GM18526 (cell line): ENCODE measurements around the gene GABPB1.

Experiments
- POLR2A ChIP-seq: IDR thresholded peaks from 3 replicates; pipeline ENCODE4 v1.6.1; 2011; ENCODE audit not compliant: insufficient read length; ENCODE audit errors: extremely low read depth

The GABPB1 gene

GRCh38 chr15:50260969-50261496 is 94.0 kb downstream of the GABPB1 start:
- TF ChIP-seq POLR2A: no peak

- no peak for TF ChIP-seq POLR2A
Measured at GRCh38 chr15:50259276-50259675, 95.7 kb downstream of the GABPB1 start.

DNA sequence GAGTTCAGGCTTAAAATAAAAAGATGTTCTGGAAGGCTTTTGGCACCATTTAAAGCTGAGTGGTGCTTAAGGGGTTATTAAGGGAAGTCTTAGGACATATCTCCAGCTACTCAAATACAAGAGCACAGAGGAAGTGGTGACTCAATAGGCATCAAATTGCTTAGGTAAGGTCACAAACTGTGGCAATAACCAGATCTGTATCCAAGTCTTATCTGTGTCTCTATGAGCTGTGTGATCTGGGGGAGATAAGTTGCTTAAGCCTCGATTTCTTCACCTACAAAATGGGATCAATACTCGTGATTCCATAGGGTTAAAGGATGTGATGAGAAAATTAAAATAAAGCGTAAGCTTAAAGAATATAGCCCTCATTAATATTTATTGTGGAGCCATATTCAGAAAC is 97.1 kb downstream of the GABPB1 start:
- TF ChIP-seq POLR2A: no peak

- no peak for TF ChIP-seq POLR2A
Measured at GRCh38 chr15:50257332-50257731, 97.7 kb downstream of the GABPB1 start.

GRCh38 chr15:50256188-50257041 is 98.6 kb downstream of the GABPB1 start:
- TF ChIP-seq POLR2A: no peak

- TF ChIP-seq POLR2A: no peak
Measured at GRCh38 chr15:50252556-50252955, 102.4 kb downstream of the GABPB1 start.

- TF ChIP-seq POLR2A: no peak
Measured at GRCh38 chr15:50251638-50252182, 103.3 kb downstream of the GABPB1 start.

DNA sequence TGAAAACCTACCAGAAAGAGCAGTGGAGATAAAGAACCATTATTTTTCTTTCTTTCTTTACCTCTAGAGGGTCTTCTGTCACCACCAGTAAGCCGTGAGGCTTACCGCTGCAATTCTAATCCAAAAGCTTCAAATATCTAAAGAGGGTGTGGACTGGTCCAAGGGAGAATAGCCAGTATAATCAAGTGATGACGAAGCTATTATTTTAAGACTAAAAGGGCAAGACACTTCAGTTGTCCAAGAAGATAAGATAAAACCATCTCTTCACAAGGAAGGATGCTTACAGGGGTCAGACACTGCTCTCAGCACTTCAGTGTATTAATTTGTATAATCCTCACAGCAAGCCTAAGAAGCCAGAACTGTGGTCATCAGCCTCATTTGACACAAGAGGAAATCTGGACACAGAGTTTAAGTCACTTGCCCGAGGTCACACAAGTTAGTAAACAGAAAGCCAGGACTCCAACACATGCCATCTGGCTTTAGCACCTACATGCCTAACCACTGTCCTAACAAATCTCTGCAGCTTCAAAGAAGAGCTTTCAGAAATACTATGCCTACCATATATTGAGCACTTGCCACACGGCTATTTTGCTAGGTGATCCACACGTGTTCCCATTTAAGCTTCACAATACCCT is 104.1 kb downstream of the GABPB1 start:
- TF ChIP-seq POLR2A: no peak

DNA sequence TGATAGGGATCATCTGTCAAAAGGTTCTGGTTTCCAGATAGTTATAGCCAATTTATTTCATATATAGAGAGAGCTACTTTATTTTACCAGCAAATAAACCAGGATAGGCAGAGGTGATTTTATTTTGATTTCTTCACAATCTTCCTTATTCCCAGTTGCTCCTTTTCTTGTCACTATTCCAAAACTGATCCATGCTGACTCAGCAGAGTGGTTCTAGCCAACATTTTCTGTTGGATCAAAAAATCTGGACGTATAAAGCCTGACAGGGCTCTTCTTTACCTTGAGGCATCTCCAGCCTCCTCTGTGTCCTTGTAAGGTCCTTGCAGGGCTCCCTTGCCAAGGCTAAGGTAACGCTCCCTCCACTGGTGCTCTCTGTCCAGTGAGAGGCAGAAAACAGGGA is 105.3 kb downstream of the GABPB1 start:
- no peak for TF ChIP-seq POLR2A

- TF ChIP-seq POLR2A: no peak
Measured at GRCh38 chr15:50248994-50249582, 105.9 kb downstream of the GABPB1 start.

DNA sequence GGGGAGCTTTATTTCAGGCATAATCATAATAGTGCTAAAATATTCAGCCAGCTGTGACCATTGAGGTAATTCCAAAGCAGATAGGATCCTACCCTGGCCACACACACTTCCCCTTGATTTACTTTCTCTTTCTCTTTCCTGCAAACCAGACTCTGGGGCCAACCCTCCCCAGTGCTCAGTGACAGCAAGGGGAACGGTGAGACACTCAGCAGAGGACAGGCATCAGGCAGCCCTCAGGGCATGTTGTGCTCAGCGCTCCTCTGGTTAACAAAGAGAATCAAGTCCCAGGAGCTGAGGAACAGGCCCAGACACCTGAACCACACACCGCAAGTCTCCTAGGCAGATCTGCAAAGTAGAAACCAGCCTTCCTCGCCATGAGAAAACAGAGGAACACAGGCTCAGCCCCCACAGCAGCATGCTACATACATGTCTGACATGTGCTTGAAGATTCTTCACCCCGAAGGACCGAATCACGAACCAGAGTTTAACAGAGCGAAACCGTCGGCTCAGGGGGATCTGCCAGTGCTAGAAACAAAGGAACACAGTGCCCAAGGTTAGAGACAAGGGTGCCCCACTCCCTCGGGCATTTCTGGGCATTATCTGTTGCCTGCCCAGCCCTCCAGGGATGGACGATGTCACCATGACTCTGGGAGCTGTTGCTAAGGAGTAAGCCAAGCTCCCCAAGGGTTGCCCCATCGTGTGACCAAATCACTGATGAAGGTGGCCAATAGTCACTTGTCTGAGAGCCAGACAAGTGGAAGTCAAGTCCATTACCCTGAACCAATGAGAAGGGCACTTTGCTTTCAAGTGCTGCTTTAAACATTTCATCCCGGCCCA is 107.0 kb downstream of the GABPB1 start:
- TF ChIP-seq POLR2A: peak; percentile 25

DNA sequence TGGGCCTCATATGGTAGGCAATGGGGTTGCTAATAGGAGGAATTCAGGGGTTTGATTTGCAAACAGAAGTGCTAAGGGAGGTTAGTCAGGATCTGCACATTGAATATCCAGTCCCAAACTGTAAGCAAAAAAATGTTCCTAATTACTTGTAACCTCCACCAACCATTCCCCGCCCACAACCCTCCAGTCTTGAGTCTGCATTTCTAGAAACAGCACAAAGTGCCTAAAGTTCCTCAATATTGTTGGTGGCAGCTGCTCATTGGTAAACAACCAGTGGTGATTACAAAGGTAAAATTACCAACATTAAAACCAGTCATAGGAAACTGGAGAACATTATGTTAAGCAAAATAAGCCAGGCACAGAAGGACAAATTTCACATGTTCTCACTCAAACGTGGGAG is 108.4 kb downstream of the GABPB1 start:
- TF ChIP-seq POLR2A: no peak

DNA sequence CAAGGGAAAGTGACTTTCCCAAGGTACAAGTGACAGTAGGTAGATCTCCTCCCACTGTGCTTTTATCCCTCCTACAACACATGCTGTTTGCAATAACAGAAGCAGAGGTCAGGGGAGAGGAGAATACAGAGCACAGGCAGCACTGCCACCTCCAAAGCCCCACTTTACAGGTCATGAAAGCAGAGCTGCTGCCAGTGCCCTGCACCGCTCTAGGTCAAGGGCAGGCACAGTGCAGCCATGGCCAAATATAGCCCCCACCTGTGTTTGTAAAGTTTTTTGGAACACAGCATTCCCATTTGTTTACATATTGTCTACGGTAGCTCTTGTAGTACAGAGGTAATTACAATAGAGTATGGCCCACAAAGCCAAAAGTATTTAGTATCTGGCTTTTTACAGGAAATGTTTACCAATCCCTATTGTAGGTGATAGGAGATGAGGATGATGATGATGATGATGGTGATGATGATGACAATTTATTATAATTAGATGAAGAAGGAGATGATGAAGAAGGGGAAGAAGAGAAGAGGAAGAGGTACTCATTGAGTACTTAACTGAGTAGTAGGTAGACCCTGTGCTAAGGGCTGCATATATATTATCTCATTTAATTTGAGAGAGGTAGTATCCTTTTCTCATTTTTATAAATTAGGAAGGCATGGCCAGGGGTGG is 109.9 kb downstream of the GABPB1 start:
- no peak for TF ChIP-seq POLR2A

DNA sequence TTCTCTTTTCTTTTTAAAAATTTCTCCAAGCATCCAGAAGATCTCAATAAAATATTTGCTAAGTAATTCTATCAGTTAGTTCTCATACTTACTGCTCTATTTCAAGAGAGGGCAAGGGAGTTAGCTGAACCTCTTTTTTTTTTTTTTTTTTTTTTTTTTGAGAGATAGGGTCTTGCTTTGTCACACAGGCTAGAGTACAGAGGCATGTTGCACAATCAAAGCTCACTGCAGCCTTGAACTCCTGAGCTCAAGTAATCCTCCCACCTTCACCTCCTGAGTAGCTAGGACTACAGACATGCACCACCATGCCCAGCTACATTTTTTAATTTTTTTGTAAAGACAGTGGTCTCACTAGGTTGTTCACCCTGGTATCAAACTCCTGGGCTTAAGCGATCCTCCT is 110.8 kb downstream of the GABPB1 start:
- no peak for TF ChIP-seq POLR2A
